ENCODE data around the gene FSTL5.

- no peak for TF ChIP-seq TAF1 (IDR thresholded peaks at IDR 0.05; ENCODE audit: borderline replicate concordance, insufficient read depth, low read length)
- TF ChIP-seq POLR2AphosphoS5 (IDR thresholded peaks at IDR 0.05; ENCODE audit: low read depth, low read length) = no peak
Observed at GRCh38 chr4:161856711-161857326, 307.0 kb downstream of the FSTL5 start.
